Amygdala (tissue), 56 donors: ENCODE results near the gene KAT5.
"Not testable (repeated sequence)": the region's sequence is repeated elsewhere in the genome, so short reads cannot be mapped to it uniquely, and the experiment has no call there.

Source experiments
- DNase-seq, 56 donors: peaks; one replicate each; lab custom pipeline; 2025; lab: John Stamatoyannopoulos, UW

KAT5 gene

DNA sequence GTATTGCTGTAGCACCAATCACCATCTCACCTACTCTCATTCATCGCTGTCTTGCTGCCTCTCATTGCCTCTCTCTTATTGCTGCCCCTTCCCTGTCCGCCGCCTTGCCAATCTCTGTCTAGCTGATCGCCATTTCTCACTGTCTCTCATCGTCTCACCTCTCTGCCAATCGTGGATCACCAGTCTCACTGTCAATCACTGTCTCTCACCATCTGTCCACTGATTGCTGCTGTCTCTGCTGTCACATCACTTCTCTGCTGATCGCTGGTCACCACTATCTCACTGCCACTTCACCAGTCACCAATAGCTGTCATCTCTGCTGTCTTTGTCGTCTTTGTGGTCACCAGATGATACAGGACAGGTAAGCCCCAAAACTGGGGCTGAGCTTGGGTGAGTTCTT lies 29.1 kb downstream of the KAT5 start:
- DNase-seq = no peak

DNA sequence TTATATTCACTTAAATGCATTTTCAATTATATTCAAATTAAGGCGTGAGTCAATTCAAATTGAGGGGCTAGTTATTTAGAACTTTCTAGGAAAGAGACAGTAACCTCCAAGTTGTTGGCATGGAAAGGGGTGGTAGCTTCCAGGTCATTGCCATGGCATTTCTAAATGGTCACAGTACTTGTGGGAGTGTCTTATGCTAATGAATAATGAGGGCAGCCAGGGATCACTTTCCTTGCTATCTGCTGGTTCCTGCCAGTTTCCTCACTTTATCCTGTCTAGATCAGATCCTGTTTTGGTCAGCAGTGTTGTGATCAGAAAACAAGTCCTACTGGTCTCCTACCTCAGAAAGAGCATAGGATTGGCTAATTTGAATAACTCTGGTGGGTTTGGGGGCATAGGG lies 30.3 kb downstream of the KAT5 start:
- no peak for DNase-seq

DNA sequence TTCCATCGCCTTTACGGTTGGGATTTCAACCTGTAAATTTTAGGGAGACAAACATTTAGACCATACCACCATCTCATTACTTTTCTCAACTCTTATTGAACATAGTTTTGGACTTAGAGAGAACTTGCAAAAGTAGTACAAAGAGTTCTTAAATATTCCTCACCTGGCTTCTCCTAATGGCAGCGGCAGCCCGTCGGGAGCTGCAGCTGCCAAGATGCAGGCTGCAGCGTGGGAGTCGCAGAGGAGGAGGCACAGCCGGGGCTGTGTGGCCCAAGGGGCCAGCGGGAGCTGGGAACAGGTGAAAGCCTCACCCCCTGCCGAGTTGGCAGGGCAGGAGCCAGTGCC lies 31.6 kb downstream of the KAT5 start:
- DNase-seq = no peak

DNA sequence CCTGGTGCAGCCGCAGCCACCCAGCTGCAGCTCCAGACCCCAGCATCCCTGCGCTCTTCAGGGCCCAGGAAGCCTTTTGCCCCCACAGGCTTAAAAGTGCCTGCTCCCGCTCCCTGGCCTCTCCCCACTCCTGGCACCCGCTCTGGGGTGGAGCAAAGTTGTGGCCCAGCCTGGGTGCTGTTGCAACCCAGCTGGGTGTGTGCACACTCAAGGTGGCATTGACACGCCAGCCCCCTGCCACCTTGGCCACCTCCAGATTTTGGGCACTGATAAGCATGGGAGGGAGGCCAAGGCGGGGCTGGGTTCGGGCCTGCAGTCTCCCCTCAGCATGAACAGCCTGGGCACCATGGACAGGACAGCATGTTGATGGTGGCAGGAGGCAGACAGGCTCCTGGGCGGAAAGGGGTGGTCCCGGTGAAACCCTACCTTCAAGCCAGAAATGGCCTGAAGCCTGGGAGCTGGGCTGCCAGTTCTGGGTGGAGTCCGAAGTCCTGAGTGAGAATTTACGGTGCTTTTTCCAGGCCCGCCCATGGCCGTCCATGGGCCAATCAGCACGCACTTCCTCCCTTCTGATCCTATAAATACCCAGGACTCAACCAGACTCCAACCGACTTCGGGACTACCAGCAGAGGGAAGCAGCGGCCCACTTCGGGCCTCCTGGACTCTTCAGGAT lies 32.1 kb downstream of the KAT5 start:
- DNase-seq = no peak

- DNase-seq = no peak
Measured at GRCh38 chr11:65744699-65745042, 32.6 kb downstream of the KAT5 start.

DNA sequence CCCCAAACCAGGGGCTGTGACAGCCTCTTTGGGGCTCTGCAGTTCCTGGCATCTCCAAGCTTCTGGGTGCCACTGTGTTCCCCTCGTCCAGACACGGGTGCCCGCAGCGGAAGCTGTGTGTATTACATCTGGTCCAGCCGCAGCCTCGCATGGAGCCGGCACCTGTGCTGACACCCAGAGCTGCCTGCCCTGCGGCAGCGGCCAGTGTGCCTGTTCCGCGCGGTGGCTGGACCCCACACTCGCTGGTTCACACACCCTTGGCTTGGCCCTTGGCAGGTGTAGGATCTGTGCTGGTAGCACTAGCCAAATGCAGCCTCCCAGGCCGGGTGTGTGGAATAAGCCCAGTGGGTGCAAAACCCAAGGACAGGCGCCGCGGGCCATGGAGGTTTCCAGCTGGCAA lies 33.0 kb downstream of the KAT5 start:
- DNase-seq = no peak

- DNase-seq = not testable (repeated sequence)
Measured at GRCh38 chr11:65762169-65762568, 50.1 kb downstream of the KAT5 start.

DNA sequence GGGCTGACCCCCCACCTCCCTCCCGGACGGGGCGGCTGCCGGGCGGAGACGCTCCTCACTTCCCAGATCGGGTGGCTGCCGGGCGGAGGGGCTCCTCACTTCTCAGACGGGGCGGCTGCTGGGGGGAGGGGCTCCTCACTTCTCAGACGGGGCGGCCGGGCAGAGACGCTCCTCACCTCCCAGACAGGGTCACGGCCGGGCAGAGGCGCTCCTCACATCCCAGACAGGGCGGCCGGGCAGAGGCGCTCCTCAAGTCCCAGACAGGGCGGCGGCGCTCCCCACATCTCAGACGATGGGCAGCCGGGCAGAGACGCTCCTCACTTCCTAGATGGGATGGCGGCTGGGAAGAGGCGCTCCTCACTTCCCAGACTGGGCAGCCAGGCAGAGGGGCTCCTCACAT lies 50.8 kb downstream of the KAT5 start:
- DNase-seq = not testable (repeated sequence)

DNA sequence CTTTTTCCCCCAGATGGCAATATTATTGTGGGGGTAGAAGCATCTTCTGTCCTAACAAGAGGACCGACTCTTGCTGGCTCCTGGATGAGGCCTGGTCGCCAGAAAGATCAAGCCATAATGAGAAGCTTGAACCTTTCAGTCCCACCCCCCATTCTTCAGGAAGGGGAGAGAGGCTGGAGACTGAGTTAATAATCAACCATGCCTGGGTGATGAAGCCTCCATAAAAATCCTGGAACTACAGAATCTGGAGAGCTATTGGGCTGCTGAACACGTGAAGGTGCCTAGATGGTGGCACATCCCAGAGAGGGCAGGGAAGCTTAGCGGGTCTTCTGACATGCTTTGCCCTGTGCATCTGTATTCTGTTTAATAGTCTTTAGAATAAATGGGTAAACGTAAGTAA lies 52.4 kb downstream of the KAT5 start:
- DNase-seq = no peak

DNA sequence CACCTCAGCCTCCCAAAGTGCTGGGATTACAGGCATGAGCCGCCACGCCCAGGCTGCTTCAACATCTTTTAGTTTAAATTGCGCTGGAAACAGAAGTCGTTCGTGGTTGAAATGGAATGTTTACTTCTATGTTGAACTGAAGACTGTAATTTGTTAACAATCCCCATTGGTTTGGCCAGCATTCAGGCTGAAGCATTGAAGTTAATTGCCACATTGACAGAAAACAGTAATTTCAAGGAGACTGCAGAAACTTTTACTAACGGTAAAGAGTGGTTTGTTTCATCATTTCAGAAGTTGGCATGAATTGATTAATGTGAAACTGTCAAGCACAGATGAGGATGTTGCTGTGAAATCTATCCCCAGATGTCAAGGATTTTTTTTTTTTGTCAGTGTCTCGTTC lies 54.5 kb downstream of the KAT5 start:
- DNase-seq = no peak

DNA sequence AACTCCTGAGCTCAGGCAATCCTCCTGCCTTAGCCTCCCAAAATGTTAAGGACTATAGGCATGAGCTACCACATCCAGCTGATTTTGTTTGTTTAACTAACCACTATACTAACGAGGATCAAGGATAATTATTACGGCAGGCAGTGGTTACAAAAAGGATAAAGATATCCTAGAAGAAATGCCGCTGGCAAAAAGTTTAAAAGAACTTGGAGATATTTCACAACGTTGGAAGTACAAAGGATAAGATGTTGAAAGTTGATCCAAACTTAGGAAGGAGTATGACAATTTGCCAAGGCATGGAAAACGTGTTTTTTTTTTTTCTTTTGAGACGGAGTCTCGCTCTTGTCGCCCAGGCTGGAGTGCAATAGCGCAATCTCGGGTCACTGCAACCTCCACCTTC lies 55.4 kb downstream of the KAT5 start:
- no peak for DNase-seq

DNA sequence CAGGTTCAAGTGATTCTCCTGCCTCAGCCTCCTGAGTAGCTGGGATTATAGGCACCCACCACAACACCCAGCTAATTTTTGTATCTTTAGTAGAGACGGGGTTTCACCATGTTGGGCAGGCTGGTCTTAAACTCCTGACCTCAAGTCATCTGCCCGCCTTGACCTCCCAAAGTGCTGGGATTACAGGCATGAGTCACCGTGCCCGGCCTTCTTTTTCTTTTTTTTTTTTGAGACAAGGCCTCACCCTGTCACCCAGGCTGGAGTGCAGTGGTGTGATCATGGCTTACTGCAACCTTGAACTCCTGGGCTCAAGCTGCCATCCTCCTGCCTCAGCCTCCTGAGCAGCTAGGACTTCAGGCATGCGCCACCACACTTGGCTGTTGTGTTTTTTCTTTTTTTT lies 55.8 kb downstream of the KAT5 start:
- DNase-seq = not testable (repeated sequence)
